NOMO-1 treated with DMSO at 0.1 percent for 48 hours (cell line): ENCODE data around the gene PRDM15.
A peak's percentile ranks its signal among the peaks of the same experiment; 100 is the strongest.

ENCODE experiments used
- DNase-seq: peaks from one replicate; lab custom pipeline; 2025; ENCODE audit not compliant: unreplicated experiment; lab: John Stamatoyannopoulos, UW

PRDM15 gene

GRCh38 chr21:41765973-41766882 is 112.9 kb downstream of the PRDM15 start:
- no peak for DNase-seq

- DNase-seq: no peak
Observed at GRCh38 chr21:41765420-41765821, 113.7 kb downstream of the PRDM15 start.

GRCh38 chr21:41764558-41765419 is 114.4 kb downstream of the PRDM15 start:
- DNase-seq: no peak

GRCh38 chr21:41763996-41764395 is 115.1 kb downstream of the PRDM15 start:
- no peak for DNase-seq

GRCh38 chr21:41763398-41763931 is 115.7 kb downstream of the PRDM15 start:
- no peak for DNase-seq

GRCh38 chr21:41762753-41763152 is 116.4 kb downstream of the PRDM15 start:
- no peak for DNase-seq

GRCh38 chr21:41761934-41762635 is 117.1 kb downstream of the PRDM15 start:
- DNase-seq: peak; percentile 59

GRCh38 chr21:41761211-41761933 is 117.8 kb downstream of the PRDM15 start:
- DNase-seq: peak; percentile 63

- no peak for DNase-seq
Observed at GRCh38 chr21:41760411-41760810, 118.7 kb downstream of the PRDM15 start.

- DNase-seq: no peak
Observed at GRCh38 chr21:41759926-41760325, 119.2 kb downstream of the PRDM15 start.

GRCh38 chr21:41759214-41759840 is 119.8 kb downstream of the PRDM15 start:
- DNase-seq: no peak

- DNase-seq: no peak
Observed at GRCh38 chr21:41758550-41758949, 120.6 kb downstream of the PRDM15 start.

- DNase-seq: no peak
Observed at GRCh38 chr21:41755934-41756773, 123.0 kb downstream of the PRDM15 start.

GRCh38 chr21:41755258-41755933 is 123.7 kb downstream of the PRDM15 start:
- no peak for DNase-seq

- DNase-seq: no peak
Observed at GRCh38 chr21:41754479-41754891, 124.7 kb downstream of the PRDM15 start.

- no peak for DNase-seq
Observed at GRCh38 chr21:41753006-41753898, 125.9 kb downstream of the PRDM15 start.

- peak; percentile 13 for DNase-seq
Observed at GRCh38 chr21:41752231-41752681, 126.9 kb downstream of the PRDM15 start.
